B cell (primary cell): ENCODE data around the gene RGL1.

Source experiments
- EZH2 ChIP-seq: IDR thresholded peaks from 2 replicates; pipeline ENCODE4 v1.6.1; 2012; ENCODE audit warnings: borderline replicate concordance, low read depth, mild to moderate bottlenecking, moderate library complexity, low read length; ENCODE audit not compliant: insufficient read depth, poor library complexity, severe bottlenecking
- TF ChIP-seq, protein P1 (sequence below): fragments of 200-600 bp; IDR thresholded peaks from one replicate; pipeline ENCODE4 v1.8.0; 2022; ENCODE audit warnings: antibody characterized with exemption, mild to moderate bottlenecking

DNA sequence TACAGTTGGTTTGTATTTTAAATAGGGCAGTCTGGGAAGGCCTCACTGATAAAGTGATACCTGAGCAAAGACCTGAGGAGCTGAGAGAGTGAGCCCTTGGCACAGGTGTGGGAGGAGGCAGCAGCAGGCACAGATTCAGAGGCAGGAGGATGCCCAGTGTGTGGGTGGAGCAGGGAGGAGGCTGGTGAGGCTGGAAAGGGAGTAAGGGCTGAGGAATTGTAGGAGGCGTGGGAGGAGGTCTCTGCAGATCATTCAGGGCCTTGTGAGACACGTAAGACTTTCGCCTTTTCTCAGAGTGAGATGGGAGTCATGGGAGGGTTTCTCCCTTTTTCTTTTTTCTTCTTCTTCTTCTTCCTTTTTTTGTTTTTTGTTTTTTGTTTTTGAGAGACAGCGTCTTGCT, 58.0 kb downstream of the RGL1 start:
- no peak for TF ChIP-seq EZH2
- TF ChIP-seq, protein P1, sequence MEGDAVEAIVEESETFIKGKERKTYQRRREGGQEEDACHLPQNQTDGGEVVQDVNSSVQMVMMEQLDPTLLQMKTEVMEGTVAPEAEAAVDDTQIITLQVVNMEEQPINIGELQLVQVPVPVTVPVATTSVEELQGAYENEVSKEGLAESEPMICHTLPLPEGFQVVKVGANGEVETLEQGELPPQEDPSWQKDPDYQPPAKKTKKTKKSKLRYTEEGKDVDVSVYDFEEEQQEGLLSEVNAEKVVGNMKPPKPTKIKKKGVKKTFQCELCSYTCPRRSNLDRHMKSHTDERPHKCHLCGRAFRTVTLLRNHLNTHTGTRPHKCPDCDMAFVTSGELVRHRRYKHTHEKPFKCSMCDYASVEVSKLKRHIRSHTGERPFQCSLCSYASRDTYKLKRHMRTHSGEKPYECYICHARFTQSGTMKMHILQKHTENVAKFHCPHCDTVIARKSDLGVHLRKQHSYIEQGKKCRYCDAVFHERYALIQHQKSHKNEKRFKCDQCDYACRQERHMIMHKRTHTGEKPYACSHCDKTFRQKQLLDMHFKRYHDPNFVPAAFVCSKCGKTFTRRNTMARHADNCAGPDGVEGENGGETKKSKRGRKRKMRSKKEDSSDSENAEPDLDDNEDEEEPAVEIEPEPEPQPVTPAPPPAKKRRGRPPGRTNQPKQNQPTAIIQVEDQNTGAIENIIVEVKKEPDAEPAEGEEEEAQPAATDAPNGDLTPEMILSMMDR = no peak
